Measurements from ENCODE around the gene APBB3.

GRCh38 chr5:140555747-140556312, 8.6 kb downstream of the APBB3 start:
- TF ChIP-seq CTCF (IDR thresholded peaks at IDR 0.05; ENCODE audit: low read depth, low read length), result no peak
- no peak for TF ChIP-seq POLR2A (IDR thresholded peaks at IDR 0.05; ENCODE audit: extremely low read depth, insufficient read length)
- TF ChIP-seq MAX (IDR thresholded peaks at IDR 0.05; ENCODE audit: low read depth, low read length), result no peak
